ENCODE results near the gene CTSZ. TPM values are rescaled to one million over a fixed set of nuclear protein-coding genes. Genes with fewer than 3 reads are reported as not detected.
A peak's percentile ranks its signal among the peaks of the same experiment; 100 is the strongest.
"Not testable (repeated sequence)": the region's sequence is repeated elsewhere in the genome, so short reads cannot be mapped to it uniquely, and the experiment has no call there.

Gene CTSZ
- total RNA-seq, 2 experiments from 2014 or later, result 32.9 to 34.8 TPM

- Mint-ChIP-seq H3K27me3 (no peaks in the 10 kb centered on the region), H3K9me3 (no peaks in the 10 kb centered on the region), H3K4me3 (no peak overlapping the region), H3K27ac (no peak overlapping the region), H3K4me1 (ENCODE audit: low read depth) (peaks cover 9% of the 10 kb centered on the region), H3K36me3 (peaks cover 76% of the 10 kb centered on the region)
- intact Hi-C loops (cut with micrococcal nuclease), result no loop called here
- ChIA-PET POLR2A (no interaction called here), CTCF (interaction anchor here (1.0 kb wide), 1 partner anchor 9 kb away, joined by 3 read pairs; no protein-coding TSS in a partner anchor)
- no peak for DNase-seq
These were observed 15.3 kb downstream of the CTSZ start for GRCh38 chr20:58991715-58992114.

- H3K4me3 Mint-ChIP-seq, result no peak overlapping the region
- intact Hi-C loops (cut with micrococcal nuclease), result no loop called here
These were observed 16.2 kb downstream of the CTSZ start for GRCh38 chr20:58990651-58991445.

GRCh38 chr20:58989196-58989595 lies 17.9 kb downstream of the CTSZ start:
- no peak overlapping the region for H3K27ac Mint-ChIP-seq

More at GRCh38 chr20:58990651-58991445, 16.2 kb downstream of the CTSZ start:
- Mint-ChIP-seq H3K27me3 (no peaks in the 10 kb centered on the region), H3K36me3 (peaks cover 72% of the 10 kb centered on the region), H3K4me1 (ENCODE audit: low read depth) (peaks cover 17% of the 10 kb centered on the region), H3K27ac (no peak overlapping the region), H3K9me3 (no peaks in the 10 kb centered on the region)
- ChIA-PET CTCF (interaction anchor here (1.0 to 1.1 kb wide), 2 partner anchors 10 to 121 kb away, joined by 3 read pairs; no protein-coding TSS in a partner anchor), POLR2A (interaction anchor here (0.8 kb wide), 1 partner anchor 12 kb away, joined by 3 read pairs; no protein-coding TSS in a partner anchor)
- no peak for DNase-seq

GRCh38 chr20:58988565-58988882 lies 18.5 kb downstream of the CTSZ start:
- ChIA-PET POLR2A (no interaction called here), CTCF (no interaction called here)
- Mint-ChIP-seq H3K27ac (no peak overlapping the region), H3K4me1 (ENCODE audit: low read depth) (peaks cover 36% of the 10 kb centered on the region), H3K27me3 (no peaks in the 10 kb centered on the region), H3K4me3 (no peak overlapping the region), H3K36me3 (peaks cover 58% of the 10 kb centered on the region), H3K9me3 (no peaks in the 10 kb centered on the region)
- intact Hi-C loops (cut with micrococcal nuclease), result no loop called here
- no peak for DNase-seq

More at GRCh38 chr20:58989196-58989595, 17.9 kb downstream of the CTSZ start:
- Mint-ChIP-seq H3K36me3 (peaks cover 63% of the 10 kb centered on the region), H3K4me1 (ENCODE audit: low read depth) (peaks cover 29% of the 10 kb centered on the region), H3K4me3 (no peak overlapping the region), H3K27me3 (no peaks in the 10 kb centered on the region), H3K9me3 (no peaks in the 10 kb centered on the region)
- POLR2A ChIA-PET, result no interaction called here
- no peak for DNase-seq
- intact Hi-C loops (cut with micrococcal nuclease), result no loop called here
- CTCF ChIA-PET, result interaction anchor here (1.1 kb wide), 1 partner anchor 119 kb away, joined by 3 read pairs; no protein-coding TSS in a partner anchor

- H3K4me1 Mint-ChIP-seq (ENCODE audit: low read depth), result peaks cover 39% of the 10 kb centered on the region
- H3K9me3 Mint-ChIP-seq, result no peaks in the 10 kb centered on the region
- H3K36me3 Mint-ChIP-seq, result peaks cover 55% of the 10 kb centered on the region
- H3K27ac Mint-ChIP-seq, result no peak overlapping the region
- H3K27me3 Mint-ChIP-seq, result no peaks in the 10 kb centered on the region
- ChIA-PET POLR2A (no interaction called here), CTCF (no interaction called here)
- H3K4me3 Mint-ChIP-seq, result no peak overlapping the region
- peak; percentile 4 for DNase-seq
- intact Hi-C loops (cut with micrococcal nuclease), result no loop called here
These were observed 19.1 kb downstream of the CTSZ start for GRCh38 chr20:58987790-58988564.

- ChIA-PET CTCF (no interaction called here), POLR2A (interaction anchor here (0.7 kb wide), 1 partner anchor 98 kb away, joined by 4 read pairs; no protein-coding TSS in a partner anchor)
- Mint-ChIP-seq H3K27ac (peak overlapping the region; percentile 71), H3K4me3 (no peak overlapping the region), H3K27me3 (no peaks in the 10 kb centered on the region), H3K36me3 (peaks cover 48% of the 10 kb centered on the region), H3K9me3 (no peaks in the 10 kb centered on the region), H3K4me1 (ENCODE audit: low read depth) (peaks cover 48% of the 10 kb centered on the region)
- DNase-seq, result no peak
- intact Hi-C loops (cut with micrococcal nuclease), result no loop called here
These were observed 20.0 kb downstream of the CTSZ start for GRCh38 chr20:58986968-58987517.

GRCh38 chr20:58986286-58986967 lies 20.6 kb downstream of the CTSZ start:
- Mint-ChIP-seq H3K4me3 (no peak overlapping the region), H3K27ac (peak overlapping the region; percentile 71)

GRCh38 chr20:58985656-58986055 lies 21.4 kb downstream of the CTSZ start:
- no peak for DNase-seq
- intact Hi-C loops (cut with micrococcal nuclease), result no loop called here
- Mint-ChIP-seq H3K27ac (no peak overlapping the region), H3K36me3 (peaks cover 38% of the 10 kb centered on the region), H3K4me3 (no peak overlapping the region), H3K4me1 (ENCODE audit: low read depth) (peaks cover 50% of the 10 kb centered on the region), H3K9me3 (no peaks in the 10 kb centered on the region), H3K27me3 (no peaks in the 10 kb centered on the region)
- POLR2A ChIA-PET, result no interaction called here
- CTCF ChIA-PET, result no interaction called here

More at GRCh38 chr20:58986286-58986967, 20.6 kb downstream of the CTSZ start:
- peaks cover 50% of the 10 kb centered on the region for H3K4me1 Mint-ChIP-seq (ENCODE audit: low read depth)
- CTCF ChIA-PET, result no interaction called here
- intact Hi-C loops (cut with micrococcal nuclease), result no loop called here
- H3K9me3 Mint-ChIP-seq, result no peaks in the 10 kb centered on the region
- H3K27me3 Mint-ChIP-seq, result no peaks in the 10 kb centered on the region
- H3K36me3 Mint-ChIP-seq, result peaks cover 45% of the 10 kb centered on the region
- no peak for DNase-seq
- POLR2A ChIA-PET, result interaction anchor here (0.7 kb wide), 1 partner anchor 98 kb away, joined by 4 read pairs; no protein-coding TSS in a partner anchor

- Mint-ChIP-seq H3K4me3 (no peak overlapping the region), H3K36me3 (peaks cover 32% of the 10 kb centered on the region), H3K9me3 (no peaks in the 10 kb centered on the region), H3K4me1 (ENCODE audit: low read depth) (peaks cover 50% of the 10 kb centered on the region), H3K27ac (peak overlapping the region; percentile 10), H3K27me3 (no peaks in the 10 kb centered on the region)
- POLR2A ChIA-PET, result interaction anchor here (0.7 kb wide), 1 partner anchor 12 kb away, joined by 4 read pairs; no protein-coding TSS in a partner anchor
- intact Hi-C loops (cut with micrococcal nuclease), result loop anchor here (5.0 kb wide), 2 partner anchors 77 to 332 kb away; partner anchors contain the start of gene STX16
- CTCF ChIA-PET, result interaction anchor here (0.5 kb wide), 1 partner anchor 8 kb away, joined by 3 read pairs; no protein-coding TSS in a partner anchor
- no peak for DNase-seq
These were observed 22.4 kb downstream of the CTSZ start for GRCh38 chr20:58984691-58985090.

GRCh38 chr20:58983115-58983468 lies 24.0 kb downstream of the CTSZ start:
- POLR2A ChIA-PET, result interaction anchor here (0.7 to 1.6 kb wide), 6 partner anchors 10 to 331 kb away, joined by 3 to 6 read pairs (median 4); partner anchors contain the start of gene ATP5F1E
- not testable (repeated sequence) for DNase-seq, H3K27me3 Mint-ChIP-seq, H3K9me3 Mint-ChIP-seq
- intact Hi-C loops (cut with micrococcal nuclease), result loop anchor here (2.0 to 5.0 kb wide), 3 partner anchors 46 to 331 kb away; partner anchors contain the start of gene STX16
- Mint-ChIP-seq H3K27ac (peak overlapping the region; percentile 88), H3K4me3 (peak overlapping the region; percentile 91), H3K36me3 (peaks cover 20% of the 10 kb centered on the region), H3K4me1 (ENCODE audit: low read depth) (peaks cover 50% of the 10 kb centered on the region)
- CTCF ChIA-PET, result interaction anchor here (0.7 to 2.0 kb wide), 3 partner anchors 45 to 239 kb away, joined by 4 to 9 read pairs (median 4); no protein-coding TSS in a partner anchor

- intact Hi-C loops (cut with micrococcal nuclease), result loop anchor here (2.0 to 5.0 kb wide), 3 partner anchors 46 to 330 kb away; partner anchors contain the start of gene STX16
- ChIA-PET POLR2A (interaction anchor here (0.7 to 2.4 kb wide), 12 partner anchors 11 to 731 kb away, joined by 3 to 7 read pairs (median 4); partner anchors contain the start of genes ATP5F1E, PRELID3B and STX16), CTCF (interaction anchor here (0.7 to 2.0 kb wide), 3 partner anchors 45 to 239 kb away, joined by 4 to 9 read pairs (median 4); no protein-coding TSS in a partner anchor)
- no peaks in the 10 kb centered on the region for H3K27me3 Mint-ChIP-seq
- H3K4me1 Mint-ChIP-seq (ENCODE audit: low read depth), result peaks cover 49% of the 10 kb centered on the region
- H3K9me3 Mint-ChIP-seq, result no peaks in the 10 kb centered on the region
- peak; percentile 36 for DNase-seq
- H3K36me3 Mint-ChIP-seq, result peaks cover 15% of the 10 kb centered on the region
- peak overlapping the region; percentile 88 for H3K27ac Mint-ChIP-seq
- H3K4me3 Mint-ChIP-seq, result peak overlapping the region; percentile 91
These were observed 24.5 kb downstream of the CTSZ start for GRCh38 chr20:58982406-58983114.

Measured in activated CD4-positive, alpha-beta memory T cell treated with anti-CD3 and anti-CD28 coated beads for 36 hours (primary cell).